Measurements from ENCODE around the gene PPP1R12B. TPM values are rescaled to one million over a fixed set of nuclear protein-coding genes. Genes with fewer than 3 reads are reported as not detected.

The PPP1R12B gene
- total and polyA plus RNA-seq, 2 experiments from 2014 or later = 13.2 to 13.8 TPM

DNA sequence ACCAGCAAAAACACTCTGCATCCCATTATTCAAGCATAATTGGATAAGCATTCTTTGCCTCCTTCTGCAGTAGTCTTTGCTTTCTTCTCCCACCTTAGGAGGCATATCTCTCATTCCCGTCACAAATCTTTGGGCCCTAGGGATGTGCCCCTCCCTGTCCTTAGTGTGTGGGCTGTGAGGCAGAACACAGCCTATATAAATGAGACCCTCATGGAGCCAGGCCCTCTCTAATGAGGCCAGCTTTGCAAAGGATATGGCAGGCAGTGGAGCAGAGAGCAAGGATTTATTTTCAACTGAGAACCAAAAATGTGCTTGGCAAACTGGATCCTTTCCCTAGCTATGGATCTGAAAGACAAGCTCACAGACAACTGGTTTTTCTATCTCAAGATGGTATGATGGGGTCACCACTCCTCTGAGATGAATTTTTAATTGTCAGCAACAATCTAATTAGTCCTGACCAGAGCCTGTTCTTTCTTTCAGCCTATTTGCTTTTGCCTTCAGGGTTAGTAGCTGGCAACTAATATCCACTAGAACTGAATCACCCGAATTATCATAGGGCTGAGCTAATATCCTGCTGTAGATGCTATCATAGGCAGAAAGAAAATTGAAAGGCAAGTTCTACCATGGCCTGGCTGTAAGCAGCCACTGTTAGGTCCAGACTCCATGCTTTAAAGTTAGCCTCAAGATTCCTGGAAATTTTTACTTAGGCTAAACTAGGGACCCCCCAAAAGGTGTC is 227.6 kb downstream of the PPP1R12B start:
- H3K27me3 ChIP-seq (ENCODE audit: insufficient read depth) = no peaks in the 10 kb centered on the region
- Mint-ChIP-seq H3K4me3 (no peak overlapping the region), H3K36me3 (ENCODE audit: low read depth) (peaks cover 2% of the 10 kb centered on the region; the same call in 2 of the 3 replicates), H3K27ac (no peak overlapping the region), H3K27me3 (ENCODE audit: insufficient read depth, low read depth, poor library complexity) (no peaks in the 10 kb centered on the region), H3K4me1 (peaks cover 40% of the 10 kb centered on the region), H3K9me3 (no peaks in the 10 kb centered on the region)
- 0 out of 2 replicates have a peak overlapping the region, but pooled peaks have one; percentile 53 for H3K4me2 ChIP-seq
- no peaks in the 10 kb centered on the region for H3K9me2 ChIP-seq (ENCODE audit: insufficient read depth)
- ATAC-seq = no peak
- peak overlapping the region; percentile 71; the same call in 1 of the 2 replicates for H3K27ac ChIP-seq (ENCODE audit: low read depth)
- H3K36me3 ChIP-seq (ENCODE audit: insufficient read depth) = no peaks in the 10 kb centered on the region
- H3K79me2 ChIP-seq (replicated peaks; ENCODE audit: insufficient read depth) = no peaks in the 10 kb centered on the region
- no peaks in the 10 kb centered on the region for H3F3A ChIP-seq (replicated peaks; ENCODE audit: low read depth)
- DNase-seq (ENCODE audit: low spot score) = no peak
- H2AFZ ChIP-seq = no peak overlapping the region
- H4K20me1 ChIP-seq (replicated peaks; ENCODE audit: insufficient read depth) = no peaks in the 10 kb centered on the region
- TF ChIP-seq EZH2phosphoT487 (IDR thresholded peaks at IDR 0.05; ENCODE audit: unreplicated experiment) = no peak
- TF ChIP-seq CREB1 (CRISPR knock-in tag; IDR thresholded peaks at IDR 0.05; ENCODE audit: low read depth) = no peak
- no peak for TF ChIP-seq ZNF462 (CRISPR knock-in tag; IDR thresholded peaks at IDR 0.05)
- TF ChIP-seq, protein P1, sequence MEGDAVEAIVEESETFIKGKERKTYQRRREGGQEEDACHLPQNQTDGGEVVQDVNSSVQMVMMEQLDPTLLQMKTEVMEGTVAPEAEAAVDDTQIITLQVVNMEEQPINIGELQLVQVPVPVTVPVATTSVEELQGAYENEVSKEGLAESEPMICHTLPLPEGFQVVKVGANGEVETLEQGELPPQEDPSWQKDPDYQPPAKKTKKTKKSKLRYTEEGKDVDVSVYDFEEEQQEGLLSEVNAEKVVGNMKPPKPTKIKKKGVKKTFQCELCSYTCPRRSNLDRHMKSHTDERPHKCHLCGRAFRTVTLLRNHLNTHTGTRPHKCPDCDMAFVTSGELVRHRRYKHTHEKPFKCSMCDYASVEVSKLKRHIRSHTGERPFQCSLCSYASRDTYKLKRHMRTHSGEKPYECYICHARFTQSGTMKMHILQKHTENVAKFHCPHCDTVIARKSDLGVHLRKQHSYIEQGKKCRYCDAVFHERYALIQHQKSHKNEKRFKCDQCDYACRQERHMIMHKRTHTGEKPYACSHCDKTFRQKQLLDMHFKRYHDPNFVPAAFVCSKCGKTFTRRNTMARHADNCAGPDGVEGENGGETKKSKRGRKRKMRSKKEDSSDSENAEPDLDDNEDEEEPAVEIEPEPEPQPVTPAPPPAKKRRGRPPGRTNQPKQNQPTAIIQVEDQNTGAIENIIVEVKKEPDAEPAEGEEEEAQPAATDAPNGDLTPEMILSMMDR (conservative IDR thresholded peaks at IDR 0.05; ENCODE audit: low read depth in 2 of 2) = no peak
- TF ChIP-seq EZH2 (IDR thresholded peaks at IDR 0.05; ENCODE audit: low read depth, unreplicated experiment) = no peak
- no peak for TF ChIP-seq JUNB (IDR thresholded peaks at IDR 0.05; ENCODE audit: unreplicated experiment)
- no peak for TF ChIP-seq ZNF114 (CRISPR knock-in tag; IDR thresholded peaks at IDR 0.05)
- TF ChIP-seq, protein P2, sequence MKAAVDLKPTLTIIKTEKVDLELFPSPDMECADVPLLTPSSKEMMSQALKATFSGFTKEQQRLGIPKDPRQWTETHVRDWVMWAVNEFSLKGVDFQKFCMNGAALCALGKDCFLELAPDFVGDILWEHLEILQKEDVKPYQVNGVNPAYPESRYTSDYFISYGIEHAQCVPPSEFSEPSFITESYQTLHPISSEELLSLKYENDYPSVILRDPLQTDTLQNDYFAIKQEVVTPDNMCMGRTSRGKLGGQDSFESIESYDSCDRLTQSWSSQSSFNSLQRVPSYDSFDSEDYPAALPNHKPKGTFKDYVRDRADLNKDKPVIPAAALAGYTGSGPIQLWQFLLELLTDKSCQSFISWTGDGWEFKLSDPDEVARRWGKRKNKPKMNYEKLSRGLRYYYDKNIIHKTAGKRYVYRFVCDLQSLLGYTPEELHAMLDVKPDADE (IDR thresholded peaks at IDR 0.05) = no peak
- no peak for TF ChIP-seq NANOG (IDR thresholded peaks at IDR 0.05; ENCODE audit: borderline replicate concordance)
- TF ChIP-seq, protein P3, sequence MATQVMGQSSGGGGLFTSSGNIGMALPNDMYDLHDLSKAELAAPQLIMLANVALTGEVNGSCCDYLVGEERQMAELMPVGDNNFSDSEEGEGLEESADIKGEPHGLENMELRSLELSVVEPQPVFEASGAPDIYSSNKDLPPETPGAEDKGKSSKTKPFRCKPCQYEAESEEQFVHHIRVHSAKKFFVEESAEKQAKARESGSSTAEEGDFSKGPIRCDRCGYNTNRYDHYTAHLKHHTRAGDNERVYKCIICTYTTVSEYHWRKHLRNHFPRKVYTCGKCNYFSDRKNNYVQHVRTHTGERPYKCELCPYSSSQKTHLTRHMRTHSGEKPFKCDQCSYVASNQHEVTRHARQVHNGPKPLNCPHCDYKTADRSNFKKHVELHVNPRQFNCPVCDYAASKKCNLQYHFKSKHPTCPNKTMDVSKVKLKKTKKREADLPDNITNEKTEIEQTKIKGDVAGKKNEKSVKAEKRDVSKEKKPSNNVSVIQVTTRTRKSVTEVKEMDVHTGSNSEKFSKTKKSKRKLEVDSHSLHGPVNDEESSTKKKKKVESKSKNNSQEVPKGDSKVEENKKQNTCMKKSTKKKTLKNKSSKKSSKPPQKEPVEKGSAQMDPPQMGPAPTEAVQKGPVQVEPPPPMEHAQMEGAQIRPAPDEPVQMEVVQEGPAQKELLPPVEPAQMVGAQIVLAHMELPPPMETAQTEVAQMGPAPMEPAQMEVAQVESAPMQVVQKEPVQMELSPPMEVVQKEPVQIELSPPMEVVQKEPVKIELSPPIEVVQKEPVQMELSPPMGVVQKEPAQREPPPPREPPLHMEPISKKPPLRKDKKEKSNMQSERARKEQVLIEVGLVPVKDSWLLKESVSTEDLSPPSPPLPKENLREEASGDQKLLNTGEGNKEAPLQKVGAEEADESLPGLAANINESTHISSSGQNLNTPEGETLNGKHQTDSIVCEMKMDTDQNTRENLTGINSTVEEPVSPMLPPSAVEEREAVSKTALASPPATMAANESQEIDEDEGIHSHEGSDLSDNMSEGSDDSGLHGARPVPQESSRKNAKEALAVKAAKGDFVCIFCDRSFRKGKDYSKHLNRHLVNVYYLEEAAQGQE (IDR thresholded peaks at IDR 0.05; ENCODE audit: unreplicated experiment) = no peak
- H3K4me1 ChIP-seq (ENCODE audit: insufficient read depth) = peaks cover 36% of the 10 kb centered on the region
- H3K4me3 ChIP-seq = no peak overlapping the region
